Fibroblast of gingiva (primary cell): ENCODE results near the gene GPR39.
A peak's percentile ranks its signal among the peaks of the same experiment; 100 is the strongest.

ENCODE experiments used
- DNase-seq: peaks from one replicate; pipeline ENCODE4 v3.0.0-alpha.2; 2011; ENCODE audit warnings: low read depth

GPR39 gene

GRCh38 chr2:132642415-132642814 lies 225.8 kb downstream of the GPR39 start:
- no peak for DNase-seq

- DNase-seq: no peak
Observed at GRCh38 chr2:132645176-132645575, 228.6 kb downstream of the GPR39 start.

- no peak for DNase-seq
Observed at GRCh38 chr2:132645722-132646539, 229.3 kb downstream of the GPR39 start.

GRCh38 chr2:132646540-132647108 lies 230.0 kb downstream of the GPR39 start:
- no peak for DNase-seq

- DNase-seq: peak; percentile 34
Observed at GRCh38 chr2:132651115-132652045, 234.8 kb downstream of the GPR39 start.

GRCh38 chr2:132652474-132652873 lies 235.9 kb downstream of the GPR39 start:
- DNase-seq: no peak

GRCh38 chr2:132654335-132654734 lies 237.7 kb downstream of the GPR39 start:
- no peak for DNase-seq

GRCh38 chr2:132654968-132655367 lies 238.4 kb downstream of the GPR39 start:
- no peak for DNase-seq

GRCh38 chr2:132656266-132656975 lies 239.8 kb downstream of the GPR39 start:
- DNase-seq: no peak

GRCh38 chr2:132659331-132659730 lies 242.7 kb downstream of the GPR39 start:
- no peak for DNase-seq

GRCh38 chr2:132662732-132663131 lies 246.1 kb downstream of the GPR39 start:
- peak; percentile 6 for DNase-seq

- DNase-seq: no peak
Observed at GRCh38 chr2:132664096-132664495, 247.5 kb downstream of the GPR39 start.

- no peak for DNase-seq
Observed at GRCh38 chr2:132665401-132666140, 249.0 kb downstream of the GPR39 start.

GRCh38 chr2:132667706-132668105 lies 251.1 kb downstream of the GPR39 start:
- DNase-seq: no peak

- no peak for DNase-seq
Observed at GRCh38 chr2:132668189-132668823, 251.7 kb downstream of the GPR39 start.

- DNase-seq: no peak
Observed at GRCh38 chr2:132668987-132669907, 252.6 kb downstream of the GPR39 start.

- DNase-seq: no peak
Observed at GRCh38 chr2:132669908-132670495, 253.4 kb downstream of the GPR39 start, which contains the start of gene LYPD1. TSS of gene LYPD1 (minus strand) at chr2:132670205. CDS start at chr2:132669932, 273 bp downstream.

GRCh38 chr2:132670496-132671150 lies 254.0 kb downstream of the GPR39 start:
- no peak for DNase-seq
